DND-41 (cell line): ENCODE measurements around the gene TREML1.

Experiments
- ATAC-seq: fragments of 200-7000 bp; cut with Tn5 transposase; 3 replicates; pipeline ENCODE4 v1.9.1; 2021; ENCODE audit warnings: low read depth; ENCODE audit not compliant: insufficient read depth
- DNase-seq: peaks from one replicate; pipeline ENCODE4 v3.0.0-alpha.2; 2020
- H2AFZ ChIP-seq: 2 replicates; pipeline ENCODE4 v1.6.0; 2012; ENCODE audit warnings: low read depth, low read length
- H3K27ac ChIP-seq: 2 replicates; pipeline ENCODE4 v1.5.1; 2012; ENCODE audit warnings: low read length, inconsistent platforms
- H3K27me3 ChIP-seq: fragments of 200-600 bp; sonication (generic); 2 replicates; pipeline ENCODE4 v1.6.0; 2012; ENCODE audit warnings: low read length, mild to moderate bottlenecking, inconsistent platforms; ENCODE audit not compliant: insufficient read depth, poor library complexity
- H3K36me3 ChIP-seq: 2 replicates; pipeline ENCODE4 v1.5.1; 2012; ENCODE audit warnings: low read length, inconsistent platforms; ENCODE audit not compliant: insufficient read depth
- H3K4me1 ChIP-seq: 2 replicates; pipeline ENCODE4 v1.5.1; 2012; ENCODE audit warnings: mild to moderate bottlenecking, low read length; ENCODE audit not compliant: insufficient read depth
- H3K4me2 ChIP-seq: 2 replicates; pipeline ENCODE4 v1.6.0; 2012; ENCODE audit warnings: mild to moderate bottlenecking, moderate library complexity, low read length, inconsistent platforms; ENCODE audit not compliant: insufficient read depth
- H3K4me3 ChIP-seq, 2 experiments: fragments of 200-600 bp in 1 of 2; shearing (Covaris generic) in 1 of 2; 2 replicates each; pipeline ENCODE4 v1.5.1; 2012 to 2016; ENCODE audit warnings: inconsistent platforms in 2 of 2, low read length in 2 of 2, mild to moderate bottlenecking in 2 of 2, low read depth in 1 of 2, moderate library complexity in 1 of 2
- H3K79me2 ChIP-seq: 2 replicates; pipeline ENCODE4 v1.6.0; 2012; ENCODE audit warnings: low read length, inconsistent platforms; ENCODE audit not compliant: insufficient read depth
- H3K9ac ChIP-seq: 2 replicates; pipeline ENCODE4 v1.6.0; 2012; ENCODE audit warnings: low read depth, mild to moderate bottlenecking, inconsistent platforms, low read length, moderate library complexity
- H3K9me3 ChIP-seq: 2 replicates; pipeline ENCODE4 v1.5.1; 2012; ENCODE audit warnings: low read length, moderate library complexity, mild to moderate bottlenecking, inconsistent platforms; ENCODE audit not compliant: insufficient read depth, severe bottlenecking
- H4K20me1 ChIP-seq: 2 replicates; pipeline ENCODE4 v1.6.0; 2012; ENCODE audit warnings: low read length; ENCODE audit not compliant: insufficient read depth
- CTCF ChIP-seq: IDR thresholded peaks from 2 replicates; pipeline ENCODE4 v1.5.1; 2012; ENCODE audit warnings: borderline replicate concordance, low read length, moderate library complexity, mild to moderate bottlenecking; ENCODE audit not compliant: poor library complexity, severe bottlenecking; ENCODE audit errors: extremely low read depth
- EZH2 ChIP-seq: IDR thresholded peaks from 3 replicates; pipeline ENCODE4 v1.6.1; 2012; ENCODE audit warnings: borderline replicate concordance, low read depth, mild to moderate bottlenecking, moderate library complexity, low read length, inconsistent platforms; ENCODE audit not compliant: severe bottlenecking

Gene TREML1

GRCh38 chr6:41177695-41178094 is 23.5 kb upstream of the TREML1 start:
- Histone ChIP-seq H3K27ac (no peak overlapping the region), H3K4me3 (no peak overlapping the region), H2AFZ (no peak overlapping the region), H3K9ac (no peak overlapping the region), H4K20me1 (no peaks in the 10 kb centered on the region), H3K4me2 (no peak overlapping the region), H3K36me3 (no peaks in the 10 kb centered on the region), H3K9me3 (no peaks in the 10 kb centered on the region), H3K4me1 (0 out of 2 replicates have a peak, but pooled peaks cover 12% of the 10 kb centered on the region), H3K79me2 (no peaks in the 10 kb centered on the region), H3K27me3 (no peaks in the 10 kb centered on the region)
- TF ChIP-seq CTCF (no peak), EZH2 (no peak)
- ATAC-seq (no peak), DNase-seq (no peak)

DNA sequence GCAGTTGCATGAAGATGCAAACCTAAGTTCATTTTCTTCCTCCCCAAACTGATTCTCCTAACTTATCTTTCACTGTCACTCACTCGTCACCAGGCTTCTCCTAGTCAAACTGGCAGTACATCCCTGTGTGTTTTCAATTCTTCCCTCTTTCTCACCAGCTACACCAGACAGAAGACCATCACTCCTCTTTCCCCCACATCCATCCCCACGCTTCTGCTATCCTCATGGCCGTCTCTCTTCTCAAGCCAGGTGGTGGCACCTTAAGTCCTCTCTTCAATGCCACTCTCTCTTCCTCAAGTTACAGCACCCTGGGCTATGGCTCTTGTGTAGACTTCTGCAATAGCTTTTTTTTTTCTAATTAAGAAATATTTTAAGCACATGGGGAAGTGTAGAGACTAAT is 23.1 kb upstream of the TREML1 start:
- no peak overlapping the region; the same call in 1 of the 2 replicates for H2AFZ ChIP-seq
- TF ChIP-seq CTCF = no peak
- no peak for TF ChIP-seq EZH2
- no peaks in the 10 kb centered on the region for H3K36me3 ChIP-seq
- no peak overlapping the region for H3K27ac ChIP-seq
- no peak overlapping the region for H3K4me3 ChIP-seq
- H3K9me3 ChIP-seq = no peaks in the 10 kb centered on the region
- H3K27me3 ChIP-seq = no peaks in the 10 kb centered on the region
- no peak overlapping the region for H3K4me2 ChIP-seq
- 0 out of 2 replicates have a peak, but pooled peaks cover 8% of the 10 kb centered on the region for H3K4me1 ChIP-seq
- DNase-seq (no peak), ATAC-seq (no peak)
- H3K9ac ChIP-seq = no peak overlapping the region
- H3K79me2 ChIP-seq = no peaks in the 10 kb centered on the region
- H4K20me1 ChIP-seq = no peaks in the 10 kb centered on the region

DNA sequence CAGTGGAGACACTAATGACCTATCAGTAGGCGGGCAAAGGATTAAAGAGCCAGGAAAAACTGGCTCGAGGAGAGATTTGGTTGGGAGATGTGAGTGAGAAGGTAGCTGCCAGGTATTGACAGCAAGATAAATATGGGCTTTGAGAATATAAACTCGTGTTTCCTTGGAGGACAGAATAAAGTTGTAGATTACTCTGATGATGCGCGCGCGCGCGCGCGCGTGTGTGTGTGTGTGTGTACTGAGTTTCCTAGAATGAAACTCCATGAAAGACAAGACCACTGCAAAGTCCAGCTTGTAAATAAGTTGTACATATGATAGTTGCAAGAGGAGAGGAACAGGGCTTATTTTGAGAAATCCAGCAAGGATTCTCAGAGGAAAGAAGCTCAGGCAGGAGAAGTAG is 22.0 kb upstream of the TREML1 start:
- no peak overlapping the region for H3K27ac ChIP-seq
- H4K20me1 ChIP-seq = no peaks in the 10 kb centered on the region
- H2AFZ ChIP-seq = no peak overlapping the region
- H3K36me3 ChIP-seq = no peaks in the 10 kb centered on the region
- H3K4me3 ChIP-seq = no peak overlapping the region
- no peaks in the 10 kb centered on the region for H3K79me2 ChIP-seq
- no peak overlapping the region for H3K4me2 ChIP-seq
- H3K4me1 ChIP-seq = no peaks in the 10 kb centered on the region
- H3K9ac ChIP-seq = no peak overlapping the region
- no peak for ATAC-seq
- TF ChIP-seq CTCF (no peak), EZH2 (no peak)
- no peak for DNase-seq
- no peaks in the 10 kb centered on the region for H3K9me3 ChIP-seq
- H3K27me3 ChIP-seq = no peaks in the 10 kb centered on the region

- TF ChIP-seq EZH2 (no peak), CTCF (no peak)
- no peak overlapping the region for H2AFZ ChIP-seq
- H4K20me1 ChIP-seq = no peaks in the 10 kb centered on the region
- DNase-seq = no peak
- H3K79me2 ChIP-seq = no peaks in the 10 kb centered on the region
- H3K4me3 ChIP-seq = no peak overlapping the region
- H3K36me3 ChIP-seq = no peaks in the 10 kb centered on the region
- H3K4me1 ChIP-seq = no peaks in the 10 kb centered on the region
- H3K4me2 ChIP-seq = no peak overlapping the region
- no peaks in the 10 kb centered on the region for H3K27me3 ChIP-seq
- no peak overlapping the region for H3K9ac ChIP-seq
- no peak for ATAC-seq
- no peak overlapping the region for H3K27ac ChIP-seq
- H3K9me3 ChIP-seq = no peaks in the 10 kb centered on the region
Measured at GRCh38 chr6:41175084-41175483, 20.9 kb upstream of the TREML1 start.
